ENCODE measurements around the gene APOBEC3C.
"Not testable (repeated sequence)": the region's sequence is repeated elsewhere in the genome, so short reads cannot be mapped to it uniquely, and the experiment has no call there.

APOBEC3C gene

GRCh38 chr22:39063904-39064303 lies 49.8 kb downstream of the APOBEC3C start:
- H3K4me3 Mint-ChIP-seq = not testable (repeated sequence)

GRCh38 chr22:39066442-39067276 lies 52.6 kb downstream of the APOBEC3C start:
- H3K27ac Mint-ChIP-seq, H3K27me3 Mint-ChIP-seq, H3K4me3 Mint-ChIP-seq, H3K36me3 Mint-ChIP-seq, H3K9me3 Mint-ChIP-seq, H3K4me1 Mint-ChIP-seq: not testable (repeated sequence)

More at GRCh38 chr22:39063904-39064303, 49.8 kb downstream of the APOBEC3C start:
- H3K36me3 Mint-ChIP-seq, H3K4me1 Mint-ChIP-seq, H3K27ac Mint-ChIP-seq, H3K27me3 Mint-ChIP-seq, H3K9me3 Mint-ChIP-seq: not testable (repeated sequence)

GRCh38 chr22:39068033-39068785 lies 54.2 kb downstream of the APOBEC3C start:
- H3K4me3 Mint-ChIP-seq = no peak overlapping the region
- peaks cover 5% of the 10 kb centered on the region for H3K4me1 Mint-ChIP-seq
- H3K27me3 Mint-ChIP-seq = no peaks in the 10 kb centered on the region
- no peaks in the 10 kb centered on the region for H3K9me3 Mint-ChIP-seq
- no peaks in the 10 kb centered on the region for H3K36me3 Mint-ChIP-seq
- H3K27ac Mint-ChIP-seq = no peak overlapping the region
